Activated T-cell treated with anti-CD3 and anti-CD28 coated beads, Interleukin-2, amount 50 U/mL, for 24 hours (primary cell): ENCODE data around the gene ZNF583.

Source experiments
- DNase-seq: peaks from one replicate; pipeline ENCODE4 v3.0.0-alpha.2; 2020
- H3K27ac Mint-ChIP-seq: 2 replicates; pipeline ENCODE4 v1.8.0; 2020; ENCODE audit warnings: mild to moderate bottlenecking, mixed read lengths
- H3K27me3 Mint-ChIP-seq: 2 replicates; pipeline ENCODE4 v1.8.0; 2020; ENCODE audit warnings: mixed read lengths
- H3K36me3 Mint-ChIP-seq: 2 replicates; pipeline ENCODE4 v1.8.0; 2020; ENCODE audit warnings: low read depth, mixed read lengths
- H3K4me1 Mint-ChIP-seq: 2 replicates; pipeline ENCODE4 v1.8.0; 2020; ENCODE audit warnings: low read depth, mixed read lengths
- H3K4me3 Mint-ChIP-seq: 2 replicates; pipeline ENCODE4 v1.8.0; 2020; ENCODE audit warnings: mild to moderate bottlenecking, moderate library complexity, mixed read lengths
- H3K9me3 Mint-ChIP-seq: 2 replicates; pipeline ENCODE4 v1.8.0; 2020; ENCODE audit warnings: mixed read lengths

The ZNF583 gene

DNA sequence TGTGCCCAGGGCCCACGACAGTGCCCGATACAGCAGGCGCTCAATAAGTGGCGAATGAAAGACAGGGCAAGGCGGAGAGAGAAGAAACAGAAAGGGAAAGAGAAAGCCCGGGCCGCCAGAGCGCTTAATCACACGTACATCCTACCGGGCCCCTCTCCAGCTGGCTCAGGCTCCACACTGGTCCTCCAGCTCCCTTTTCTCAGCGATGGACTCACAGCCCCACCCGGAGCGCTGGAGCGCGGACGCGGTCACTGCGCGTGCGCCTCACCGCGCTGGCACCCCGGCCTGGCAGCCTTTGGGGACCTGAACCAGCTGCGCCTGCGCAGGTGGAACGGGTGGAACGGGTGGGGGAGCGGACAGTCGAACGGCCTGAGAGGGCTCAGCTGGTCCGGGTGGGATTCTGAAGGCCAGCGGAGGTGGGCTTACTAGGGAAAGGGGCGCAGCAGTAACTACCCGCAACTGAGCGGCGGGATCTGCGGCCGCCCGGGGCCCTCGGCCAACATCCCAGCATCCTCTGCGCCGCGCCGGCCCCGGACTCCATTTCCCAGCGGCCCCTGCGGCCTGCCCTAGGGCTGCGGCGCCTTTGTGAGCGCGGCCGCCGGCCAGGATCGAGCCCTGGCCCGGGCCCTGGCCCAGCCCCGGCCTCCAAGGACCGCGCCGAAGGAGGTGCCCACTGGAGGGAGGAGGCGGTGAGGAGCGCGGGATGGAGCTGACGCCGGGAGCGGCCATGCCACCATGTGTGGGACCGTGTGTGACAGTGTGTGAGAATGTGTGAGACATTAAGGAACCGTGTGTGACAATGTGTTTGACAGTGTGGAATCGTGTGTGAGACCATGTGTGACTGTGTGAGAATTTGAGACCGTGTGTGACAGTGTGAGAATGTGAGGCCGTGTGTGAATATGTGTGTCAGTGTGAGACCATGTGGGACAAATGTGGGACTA lies at the start of gene ZNF583:
Gene ZNF583 (plus strand): TSS at position 569 of the 941 bp plus-strand sequence. CDS start 2,783 bp downstream, outside the sequence.
- Mint-ChIP-seq H3K27ac (peak within 1 kb of the TSS; percentile 99), H3K36me3 (peaks cover 99% of the 10 kb centered on the region)
- peak; percentile 95 for DNase-seq

GRCh38 chr19:56355517-56355916 lies 48.6 kb upstream of the ZNF583 start:
- DNase-seq: no peak
- Mint-ChIP-seq H3K27me3 (no peaks in the 10 kb centered on the region), H3K27ac (no peak overlapping the region), H3K4me1 (no peaks in the 10 kb centered on the region), H3K9me3 (peaks cover 30% of the 10 kb centered on the region), H3K4me3 (no peak overlapping the region), H3K36me3 (peaks cover 26% of the 10 kb centered on the region)

More for the DNA sequence above, at the start of gene ZNF583:
- Mint-ChIP-seq H3K4me1 (peaks cover 36% of the 10 kb centered on the region), H3K27me3 (no peaks in the 10 kb centered on the region), H3K4me3 (peak within 1 kb of the TSS; percentile 84), H3K9me3 (peaks cover 75% of the 10 kb centered on the region)

DNA sequence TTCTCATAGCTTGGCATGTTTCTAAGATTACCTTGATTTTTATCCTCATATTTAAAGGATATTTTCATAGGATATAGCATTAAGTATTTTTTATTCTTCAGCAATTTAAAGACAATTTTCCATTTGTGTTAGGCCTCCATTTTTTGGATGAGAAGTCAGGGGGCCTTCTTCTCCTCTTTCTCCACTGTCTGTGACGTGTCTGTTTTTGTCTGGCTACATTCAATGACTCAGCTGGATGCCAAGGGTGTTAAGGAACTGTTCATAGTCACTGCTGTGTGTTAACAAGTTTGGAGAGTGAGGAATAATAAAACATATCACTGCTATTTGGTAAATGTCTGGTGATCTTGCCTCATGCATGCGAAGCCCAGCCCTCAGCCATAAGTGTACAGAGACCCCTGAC lies 47.2 kb upstream of the ZNF583 start:
- H3K4me1 Mint-ChIP-seq: no peaks in the 10 kb centered on the region
- H3K27ac Mint-ChIP-seq: no peak overlapping the region
- DNase-seq: no peak
- H3K36me3 Mint-ChIP-seq: peaks cover 38% of the 10 kb centered on the region
- H3K27me3 Mint-ChIP-seq: no peaks in the 10 kb centered on the region
- H3K9me3 Mint-ChIP-seq: peaks cover 38% of the 10 kb centered on the region
- no peak overlapping the region for H3K4me3 Mint-ChIP-seq

DNA sequence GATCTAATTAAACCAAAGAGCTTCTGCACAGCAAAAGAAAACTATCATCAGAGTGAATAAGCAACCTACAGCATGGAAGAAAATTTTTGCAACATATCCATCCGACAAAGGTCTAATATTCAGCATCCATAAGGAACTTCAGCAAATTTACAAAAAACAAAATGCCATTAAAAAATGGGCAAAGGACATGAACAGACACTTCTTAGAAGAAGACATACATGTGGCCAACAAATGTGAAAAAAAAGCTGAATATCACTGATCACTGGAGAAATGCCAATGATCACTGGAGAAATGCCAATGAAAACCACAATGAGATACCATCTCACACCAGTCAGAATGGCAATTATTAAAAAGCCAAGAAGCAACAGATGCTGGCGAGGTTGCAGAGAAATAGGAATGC lies 43.3 kb upstream of the ZNF583 start:
- no peak overlapping the region for H3K4me3 Mint-ChIP-seq
- H3K9me3 Mint-ChIP-seq: peaks cover 62% of the 10 kb centered on the region

GRCh38 chr19:56367829-56368711 lies 36.1 kb upstream of the ZNF583 start:
- Mint-ChIP-seq H3K4me3 (peak overlapping the region; percentile 88), H3K36me3 (peaks cover 73% of the 10 kb centered on the region), H3K27me3 (no peaks in the 10 kb centered on the region), H3K27ac (peak overlapping the region; percentile 88), H3K4me1 (peaks cover 25% of the 10 kb centered on the region), H3K9me3 (peaks cover 72% of the 10 kb centered on the region)
- DNase-seq: peak; percentile 85

More for the DNA sequence above, 43.3 kb upstream of the ZNF583 start:
- Mint-ChIP-seq H3K27ac (no peak overlapping the region), H3K27me3 (no peaks in the 10 kb centered on the region), H3K4me1 (no peaks in the 10 kb centered on the region), H3K36me3 (peaks cover 53% of the 10 kb centered on the region)
- no peak for DNase-seq

DNA sequence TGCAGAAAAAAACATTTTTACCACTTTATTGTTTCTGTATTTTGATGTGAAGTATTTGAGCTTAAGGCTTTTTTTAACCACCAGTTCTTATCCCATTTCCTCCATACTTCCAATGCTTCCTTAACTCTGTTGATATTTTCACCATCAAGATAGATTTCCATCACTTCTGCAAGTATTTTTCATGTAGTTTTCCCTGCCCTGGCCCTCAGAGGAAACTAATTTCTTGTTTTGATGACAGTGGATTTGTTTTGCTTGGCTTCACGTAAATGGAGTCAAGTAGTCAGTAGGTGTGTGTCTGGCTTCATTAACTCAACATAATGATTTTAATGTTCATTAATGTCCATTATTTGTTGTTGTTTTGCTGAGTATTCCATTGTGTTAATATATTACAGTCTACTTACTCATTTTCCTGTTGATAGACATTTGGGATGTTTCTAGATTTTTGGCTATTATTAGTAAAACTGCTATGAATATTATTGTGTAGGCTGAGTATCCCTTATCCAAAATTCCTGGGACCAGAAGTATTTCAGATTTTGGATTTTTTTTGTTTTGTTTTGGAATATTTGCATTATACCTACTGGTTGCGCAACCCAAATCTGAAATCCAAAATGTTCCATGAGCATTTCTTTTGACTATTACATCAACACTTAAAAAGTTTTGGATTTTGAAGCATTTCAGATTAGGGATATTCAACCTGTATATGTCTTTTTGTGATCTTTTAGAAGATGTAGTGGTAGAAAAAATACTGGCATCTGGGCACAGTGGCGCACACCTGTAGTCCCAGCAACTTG lies 34.1 kb upstream of the ZNF583 start:
- H3K4me3 Mint-ChIP-seq: peak overlapping the region; percentile 28
- peaks cover 77% of the 10 kb centered on the region for H3K9me3 Mint-ChIP-seq
- H3K27me3 Mint-ChIP-seq: no peaks in the 10 kb centered on the region
- H3K27ac Mint-ChIP-seq: no peak overlapping the region
- peaks cover 25% of the 10 kb centered on the region for H3K4me1 Mint-ChIP-seq
- peaks cover 87% of the 10 kb centered on the region for H3K36me3 Mint-ChIP-seq
- no peak for DNase-seq

GRCh38 chr19:56372281-56372680 lies 31.9 kb upstream of the ZNF583 start:
- Mint-ChIP-seq H3K4me1 (peaks cover 25% of the 10 kb centered on the region), H3K27ac (no peak overlapping the region), H3K4me3 (no peak overlapping the region), H3K9me3 (peaks cover 77% of the 10 kb centered on the region), H3K36me3 (peaks cover 100% of the 10 kb centered on the region), H3K27me3 (no peaks in the 10 kb centered on the region)
- no peak for DNase-seq

GRCh38 chr19:56377105-56377924 lies 26.8 kb upstream of the ZNF583 start:
- DNase-seq: no peak
- H3K36me3 Mint-ChIP-seq: peaks cover 91% of the 10 kb centered on the region

GRCh38 chr19:56383826-56384605 lies 20.1 kb upstream of the ZNF583 start:
- Mint-ChIP-seq H3K9me3 (peaks cover 79% of the 10 kb centered on the region), H3K36me3 (peaks cover 91% of the 10 kb centered on the region), H3K27ac (no peak overlapping the region), H3K27me3 (no peaks in the 10 kb centered on the region), H3K4me3 (no peak overlapping the region), H3K4me1 (peaks cover 5% of the 10 kb centered on the region)
- no peak for DNase-seq

More at GRCh38 chr19:56377105-56377924, 26.8 kb upstream of the ZNF583 start:
- no peaks in the 10 kb centered on the region for H3K27me3 Mint-ChIP-seq
- peaks cover 5% of the 10 kb centered on the region for H3K4me1 Mint-ChIP-seq
- no peak overlapping the region for H3K4me3 Mint-ChIP-seq
- no peak overlapping the region for H3K27ac Mint-ChIP-seq
- peaks cover 81% of the 10 kb centered on the region for H3K9me3 Mint-ChIP-seq

GRCh38 chr19:56393119-56394012 lies 10.8 kb upstream of the ZNF583 start, which contains the start of gene ZNF582:
ZNF582 (minus strand) TSS chr19:56393534; CDS start chr19:56391752, 1,782 bp downstream.
- Mint-ChIP-seq H3K4me1 (peaks cover 16% of the 10 kb centered on the region), H3K27ac (peak within 1 kb of the TSS; percentile 98), H3K4me3 (peak within 1 kb of the TSS; percentile 85), H3K9me3 (peaks cover 76% of the 10 kb centered on the region), H3K27me3 (no peaks in the 10 kb centered on the region), H3K36me3 (peaks cover 86% of the 10 kb centered on the region)
- peak; percentile 92 for DNase-seq

DNA sequence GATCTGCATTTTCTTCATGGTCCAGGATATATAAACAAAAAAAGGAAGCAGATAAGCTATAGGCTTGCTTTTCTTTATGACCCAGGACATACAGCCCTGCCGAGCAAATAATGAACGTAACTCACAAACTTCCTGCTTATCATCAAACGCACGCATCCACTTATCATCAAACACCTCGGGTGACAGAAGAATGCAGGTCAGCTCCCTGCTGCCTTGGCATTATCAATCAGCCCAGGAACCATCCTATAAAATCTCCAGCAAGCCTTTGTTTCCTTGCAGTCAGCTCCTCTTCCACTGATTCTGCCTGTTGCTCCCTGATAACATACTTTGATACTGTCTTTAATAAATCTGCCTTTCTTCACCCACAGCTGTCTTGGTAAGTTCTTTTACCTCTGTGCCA lies 5.3 kb upstream of the ZNF583 start:
- Mint-ChIP-seq H3K9me3 (peaks cover 80% of the 10 kb centered on the region), H3K27ac (no peak overlapping the region)

GRCh38 chr19:56400485-56400884 lies 3.6 kb upstream of the ZNF583 start:
- DNase-seq: no peak
- H3K4me1 Mint-ChIP-seq: peaks cover 31% of the 10 kb centered on the region
- H3K9me3 Mint-ChIP-seq: peaks cover 75% of the 10 kb centered on the region
- H3K36me3 Mint-ChIP-seq: peaks cover 94% of the 10 kb centered on the region
- no peak overlapping the region for H3K4me3 Mint-ChIP-seq
- H3K27me3 Mint-ChIP-seq: no peaks in the 10 kb centered on the region
- no peak overlapping the region for H3K27ac Mint-ChIP-seq

More for the DNA sequence above, 5.3 kb upstream of the ZNF583 start:
- Mint-ChIP-seq H3K4me3 (no peak overlapping the region), H3K36me3 (peaks cover 95% of the 10 kb centered on the region), H3K27me3 (no peaks in the 10 kb centered on the region), H3K4me1 (peaks cover 22% of the 10 kb centered on the region)
- no peak for DNase-seq
